ENCODE data around the gene PRKAG1. TPM values are rescaled to one million over a fixed set of nuclear protein-coding genes. Genes with fewer than 3 reads are reported as not detected.

The PRKAG1 gene
- total and polyA plus RNA-seq, 7 experiments from 2014 or later = 34.0 to 74.4 (median 49.6) TPM

DNA sequence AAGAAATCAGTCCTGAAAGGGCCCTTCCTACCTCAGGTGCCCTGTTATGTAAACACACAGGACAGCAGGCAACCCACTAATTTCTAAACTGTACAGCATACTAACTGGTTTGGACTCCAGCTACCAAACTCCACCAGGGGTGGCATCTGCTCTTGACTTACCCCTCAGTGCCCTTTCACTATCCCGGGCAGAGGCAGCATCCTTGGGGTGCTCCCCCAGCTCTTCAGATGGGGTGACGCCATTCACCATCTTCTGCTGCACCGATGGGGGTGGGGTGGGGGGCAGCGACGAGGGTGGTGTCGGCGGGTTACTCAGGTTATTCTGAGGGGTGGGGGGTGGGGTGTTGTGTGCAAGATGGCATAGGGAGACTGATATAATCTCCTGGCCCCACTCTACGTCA, 11.5 kb upstream of the PRKAG1 start:
- Mint-ChIP-seq H3K4me3 (no peak overlapping the region), H3K27ac (peak overlapping the region in 2 of 9 donors; percentile 71 to 84), H3K36me3 (peaks cover under 1 to 28% (median 11%) of the 10 kb centered on the region in 5 donors), H3K9me3 (no peaks in the 10 kb centered on the region), H3K4me1 (peaks cover 0 to 10% (median 0%) of the 10 kb centered on the region in 7 donors), H3K27me3 (no peaks in the 10 kb centered on the region)
- DNase-seq (no peak), ATAC-seq (no peak)
- no peaks in the 10 kb centered on the region for H3K27me3 ChIP-seq (ENCODE audit: control insufficient read depth in 2 of 2, insufficient read depth in 2 of 2, low read length in 2 of 2)
- no peaks in the 10 kb centered on the region for H3K9me3 ChIP-seq (ENCODE audit: control insufficient read depth in 2 of 3, low read length in 3 of 3)
- peaks cover 16 to 84% (median 19%) of the 10 kb centered on the region in 3 experiments for H3K36me3 ChIP-seq (ENCODE audit: control insufficient read depth in 2 of 3, insufficient read depth in 3 of 3, low read length in 3 of 3)
- no peak overlapping the region for H3K27ac ChIP-seq (ENCODE audit: low read depth, low read length)
- no peaks in the 10 kb centered on the region for H3K4me1 ChIP-seq (ENCODE audit: control insufficient read depth in 2 of 2, insufficient read depth in 2 of 2, low read length in 2 of 2)
- ChIA-PET CTCF (interaction anchor here (0.6 kb wide), 1 partner anchor 17 kb away, joined by 3 read pairs; no protein-coding TSS in a partner anchor), POLR2A (no interaction called here)
- intact Hi-C loops (cut with micrococcal nuclease) = no loop called here
- no peak overlapping the region for H3K4me3 ChIP-seq (ENCODE audit: low read length)

DNA sequence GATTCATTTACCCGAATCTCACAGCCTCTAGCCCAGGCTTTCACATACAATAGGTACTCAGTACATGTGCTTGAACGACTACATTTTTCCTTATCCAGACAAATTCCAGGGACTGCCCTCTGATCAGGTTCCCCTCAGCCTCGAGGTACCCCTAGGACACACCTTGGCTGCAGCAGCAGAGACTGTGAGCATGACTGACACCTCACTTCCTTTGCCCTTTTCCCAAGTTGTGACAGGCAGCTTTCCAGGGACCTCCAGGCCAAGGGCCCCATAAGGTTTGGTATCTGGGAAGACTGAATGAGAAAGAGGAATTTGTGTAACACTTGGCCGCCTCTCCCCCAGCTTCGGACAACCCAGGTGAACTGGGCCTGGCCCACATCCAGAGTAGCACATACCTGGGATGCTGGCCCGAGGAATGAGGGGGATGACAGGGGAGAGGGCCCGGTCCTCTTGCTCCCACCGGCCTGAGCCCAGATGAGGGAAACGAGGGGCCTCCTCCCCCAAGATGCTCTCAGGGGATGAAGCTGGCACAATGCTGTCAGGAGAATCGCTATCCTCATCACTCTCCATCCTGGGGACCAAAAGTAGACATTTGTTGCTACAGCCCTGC, 10.2 kb upstream of the PRKAG1 start:
- H3K27me3 ChIP-seq (ENCODE audit: control insufficient read depth in 2 of 2, insufficient read depth in 2 of 2, low read length in 2 of 2) = no peaks in the 10 kb centered on the region
- no peak overlapping the region for H3K27ac ChIP-seq (ENCODE audit: low read depth, low read length)
- CTCF ChIA-PET = interaction anchor here (0.6 to 1.0 kb wide), 2 partner anchors 9 to 37 kb away, joined by 3 read pairs; no protein-coding TSS in a partner anchor
- no peaks in the 10 kb centered on the region for H3K9me3 ChIP-seq (ENCODE audit: control insufficient read depth in 2 of 3, low read length in 3 of 3)
- no peak for DNase-seq
- Mint-ChIP-seq H3K36me3 (peaks cover 3 to 31% (median 11%) of the 10 kb centered on the region in 5 donors), H3K4me1 (peaks cover 0 to 8% (median 0%) of the 10 kb centered on the region in 7 donors), H3K4me3 (no peak overlapping the region), H3K27me3 (no peaks in the 10 kb centered on the region), H3K27ac (no peak overlapping the region), H3K9me3 (no peaks in the 10 kb centered on the region)
- H3K36me3 ChIP-seq (ENCODE audit: control insufficient read depth in 2 of 3, insufficient read depth in 3 of 3, low read length in 3 of 3) = peaks cover 16 to 83% (median 20%) of the 10 kb centered on the region in 3 experiments
- H3K4me1 ChIP-seq (ENCODE audit: control insufficient read depth in 2 of 2, insufficient read depth in 2 of 2, low read length in 2 of 2) = no peaks in the 10 kb centered on the region
- no peak overlapping the region for H3K4me3 ChIP-seq (ENCODE audit: low read length)
- POLR2A ChIA-PET = interaction anchor here (0.8 to 0.9 kb wide), 2 partner anchors 8 to 80 kb away, joined by 3 to 4 read pairs; no protein-coding TSS in a partner anchor
- no peak for ATAC-seq
- intact Hi-C loops (cut with micrococcal nuclease) = no loop called here

DNA sequence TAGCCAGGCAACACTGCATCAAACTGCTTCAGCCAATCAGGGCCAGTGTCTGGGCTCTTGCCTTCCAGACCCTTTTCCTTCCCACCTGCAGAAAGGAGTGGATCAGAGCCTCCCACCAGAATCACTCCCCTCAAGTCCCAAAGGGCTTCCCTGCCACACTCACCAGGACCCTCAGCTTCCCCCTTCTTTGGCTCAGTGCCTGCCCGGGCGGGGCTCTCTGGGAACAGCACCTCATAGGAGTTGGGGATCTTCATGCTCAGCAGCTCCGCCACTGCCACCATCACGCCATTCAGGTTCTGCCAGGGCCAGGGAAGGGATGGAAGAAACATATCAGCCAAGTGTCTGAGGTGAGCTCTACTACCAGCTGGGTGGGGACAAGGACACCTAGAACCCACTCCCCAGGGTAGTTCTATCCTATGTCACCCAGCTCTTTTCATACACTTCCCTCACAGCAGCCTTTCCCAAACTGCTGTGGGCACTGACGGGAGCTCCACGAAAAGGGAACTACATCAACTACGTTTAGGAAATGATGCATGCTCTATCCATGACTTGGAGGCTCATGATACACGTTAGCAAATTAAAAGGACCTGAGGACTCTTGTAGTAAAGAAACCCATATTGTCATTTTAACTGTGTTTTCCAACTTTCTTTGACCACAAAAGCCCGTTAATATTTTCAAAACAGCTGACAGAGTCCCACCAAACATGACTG, 9.4 kb upstream of the PRKAG1 start:
- no peak for DNase-seq
- H3K27ac Mint-ChIP-seq = peak overlapping the region in 3 of 9 donors; percentile 14 to 46 (median 43)
- H3K36me3 Mint-ChIP-seq = peaks cover 6 to 36% (median 11%) of the 10 kb centered on the region in 5 donors
- CTCF ChIA-PET = interaction anchor here (1.0 kb wide), 2 partner anchors 9 to 16 kb away, joined by 3 read pairs; no protein-coding TSS in a partner anchor
- intact Hi-C loops (cut with micrococcal nuclease) = no loop called here
- POLR2A ChIA-PET = interaction anchor here (0.6 to 0.8 kb wide), 2 partner anchors 9 to 213 kb away, joined by 3 to 4 read pairs; no protein-coding TSS in a partner anchor
- no peaks in the 10 kb centered on the region for H3K4me1 ChIP-seq (ENCODE audit: control insufficient read depth in 2 of 2, insufficient read depth in 2 of 2, low read length in 2 of 2)
- H3K27me3 Mint-ChIP-seq = no peaks in the 10 kb centered on the region
- H3K4me3 Mint-ChIP-seq = no peak overlapping the region
- H3K27me3 ChIP-seq (ENCODE audit: control insufficient read depth in 2 of 2, insufficient read depth in 2 of 2, low read length in 2 of 2) = no peaks in the 10 kb centered on the region
- no peaks in the 10 kb centered on the region for H3K9me3 ChIP-seq (ENCODE audit: control insufficient read depth in 2 of 3, low read length in 3 of 3)
- no peaks in the 10 kb centered on the region for H3K9me3 Mint-ChIP-seq
- ATAC-seq = peak; percentile 37
- H3K4me3 ChIP-seq (ENCODE audit: low read length) = no peak overlapping the region
- H3K4me1 Mint-ChIP-seq = peaks cover 0 to 7% (median 0%) of the 10 kb centered on the region in 7 donors
- peaks cover 16 to 82% (median 20%) of the 10 kb centered on the region in 3 experiments for H3K36me3 ChIP-seq (ENCODE audit: control insufficient read depth in 2 of 3, insufficient read depth in 3 of 3, low read length in 3 of 3)
- no peak overlapping the region for H3K27ac ChIP-seq (ENCODE audit: low read depth, low read length)

DNA sequence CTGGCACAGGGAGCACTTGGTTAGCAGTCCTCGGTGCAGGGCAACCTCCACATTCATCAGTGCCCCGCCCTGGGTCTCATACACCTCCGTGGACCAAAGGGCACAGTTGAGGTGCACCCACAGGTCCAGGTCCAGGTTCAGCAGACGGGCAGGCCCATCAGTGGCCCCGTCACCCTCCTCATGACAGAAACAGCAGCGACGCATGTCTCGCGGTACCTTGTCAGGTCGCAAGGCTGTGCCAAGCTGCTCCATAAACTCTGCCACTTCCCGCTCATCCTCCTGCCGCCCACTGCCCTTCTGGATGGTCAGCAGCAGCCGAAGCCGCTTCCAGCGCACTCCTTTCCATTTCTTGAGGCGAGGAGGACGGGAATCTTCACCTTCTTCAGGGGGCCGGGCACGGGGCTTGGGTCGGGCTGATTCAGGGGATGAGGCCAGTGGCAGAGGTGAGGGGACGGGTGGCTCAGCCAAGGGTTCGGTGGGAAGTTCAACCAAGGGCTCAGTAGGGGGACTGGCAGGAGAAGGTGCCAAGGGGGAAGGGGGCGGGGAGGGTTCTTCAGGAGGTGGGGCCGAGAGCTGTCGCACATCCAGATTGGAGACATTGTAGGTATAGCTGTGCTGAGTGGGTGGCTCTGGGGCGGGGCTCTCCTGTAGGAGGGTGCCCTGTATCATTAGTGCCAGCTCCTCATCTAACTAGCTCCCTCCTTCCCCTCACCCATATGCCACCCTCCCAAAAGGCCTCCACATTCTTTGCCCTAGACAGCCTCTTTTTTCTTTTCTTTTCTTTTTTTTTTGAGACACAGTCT, 8.3 kb upstream of the PRKAG1 start:
- no peaks in the 10 kb centered on the region for H3K27me3 Mint-ChIP-seq
- ATAC-seq = no peak
- CTCF ChIA-PET = interaction anchor here (1.0 kb wide), 1 partner anchor 18 kb away, joined by 3 read pairs; no protein-coding TSS in a partner anchor
- Histone ChIP-seq H3K27ac (ENCODE audit: low read depth, low read length) (no peak overlapping the region), H3K36me3 (ENCODE audit: control insufficient read depth in 2 of 3, insufficient read depth in 3 of 3, low read length in 3 of 3) (peaks cover 8 to 82% (median 20%) of the 10 kb centered on the region in 3 experiments), H3K27me3 (ENCODE audit: control insufficient read depth in 2 of 2, insufficient read depth in 2 of 2, low read length in 2 of 2) (no peaks in the 10 kb centered on the region), H3K9me3 (ENCODE audit: control insufficient read depth in 2 of 3, low read length in 3 of 3) (no peaks in the 10 kb centered on the region), H3K4me1 (ENCODE audit: control insufficient read depth in 2 of 2, insufficient read depth in 2 of 2, low read length in 2 of 2) (no peaks in the 10 kb centered on the region), H3K4me3 (ENCODE audit: low read length) (no peak overlapping the region)
- no peak overlapping the region for H3K4me3 Mint-ChIP-seq
- intact Hi-C loops (cut with micrococcal nuclease) = no loop called here
- H3K27ac Mint-ChIP-seq = no peak overlapping the region
- H3K4me1 Mint-ChIP-seq = peaks cover 0 to 12% (median 0%) of the 10 kb centered on the region in 7 donors
- DNase-seq = no peak
- H3K36me3 Mint-ChIP-seq = peaks cover 6 to 40% (median 14%) of the 10 kb centered on the region in 5 donors
- POLR2A ChIA-PET = no interaction called here
- no peaks in the 10 kb centered on the region for H3K9me3 Mint-ChIP-seq

DNA sequence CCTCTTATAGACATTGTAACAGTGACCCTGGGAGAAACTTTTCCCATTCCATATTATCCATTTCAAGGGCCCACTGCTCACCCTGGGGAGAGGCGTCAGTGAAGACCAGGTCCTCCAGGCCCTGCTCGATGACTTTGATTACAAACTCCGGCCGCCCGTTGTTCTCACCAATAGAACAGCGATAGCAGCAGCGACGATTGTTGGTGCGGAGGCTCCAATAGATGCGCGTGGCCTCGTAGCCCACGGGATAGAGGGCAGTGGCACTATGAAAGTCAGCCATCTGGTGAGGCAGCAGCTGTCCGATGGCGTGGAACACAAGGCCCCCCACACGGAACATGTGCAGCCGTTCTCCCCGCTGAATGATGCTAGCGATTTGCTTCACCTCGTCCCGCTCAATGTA, 7.5 kb upstream of the PRKAG1 start:
- intact Hi-C loops (cut with micrococcal nuclease) = no loop called here
- Histone ChIP-seq H3K4me1 (ENCODE audit: control insufficient read depth in 2 of 2, insufficient read depth in 2 of 2, low read length in 2 of 2) (no peaks in the 10 kb centered on the region), H3K27ac (ENCODE audit: low read depth, low read length) (no peak overlapping the region), H3K36me3 (ENCODE audit: control insufficient read depth in 2 of 3, insufficient read depth in 3 of 3, low read length in 3 of 3) (peaks cover 8 to 82% (median 20%) of the 10 kb centered on the region in 3 experiments), H3K4me3 (ENCODE audit: low read length) (no peak overlapping the region), H3K27me3 (ENCODE audit: control insufficient read depth in 2 of 2, insufficient read depth in 2 of 2, low read length in 2 of 2) (no peaks in the 10 kb centered on the region), H3K9me3 (ENCODE audit: control insufficient read depth in 2 of 3, low read length in 3 of 3) (no peaks in the 10 kb centered on the region)
- ChIA-PET CTCF (interaction anchor here (0.5 kb wide), 1 partner anchor 72 kb away, joined by 4 read pairs; no protein-coding TSS in a partner anchor), POLR2A (no interaction called here)
- DNase-seq = no peak
- H3K27ac Mint-ChIP-seq = peak overlapping the region in 2 of 9 donors; percentile 8 to 17
- no peaks in the 10 kb centered on the region for H3K9me3 Mint-ChIP-seq
- H3K36me3 Mint-ChIP-seq = peaks cover 6 to 43% (median 17%) of the 10 kb centered on the region in 5 donors
- no peak overlapping the region for H3K4me3 Mint-ChIP-seq
- H3K4me1 Mint-ChIP-seq = peaks cover 0 to 12% (median 1%) of the 10 kb centered on the region in 7 donors
- ATAC-seq = no peak
- no peaks in the 10 kb centered on the region for H3K27me3 Mint-ChIP-seq

DNA sequence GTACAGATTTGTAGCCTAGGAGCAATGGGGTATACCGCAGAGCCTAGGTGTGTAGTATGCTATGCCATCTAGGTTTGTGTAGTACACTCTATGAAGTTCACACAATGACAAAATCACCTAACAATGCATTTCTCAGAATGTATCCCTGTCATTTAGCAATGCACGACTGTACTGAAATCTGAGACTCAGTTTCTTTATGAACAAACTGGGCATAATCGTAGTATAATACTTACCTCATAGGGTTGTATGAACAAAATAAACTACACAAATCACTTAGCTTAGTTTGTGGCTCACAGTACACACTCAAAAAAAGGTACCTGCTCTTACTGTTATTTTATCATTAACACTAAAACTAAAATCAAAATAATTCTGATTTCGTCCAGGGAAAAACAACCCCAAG, 6.9 kb upstream of the PRKAG1 start:
- ATAC-seq = no peak
- H3K36me3 ChIP-seq (ENCODE audit: control insufficient read depth in 2 of 3, insufficient read depth in 3 of 3, low read length in 3 of 3) = peaks cover 8 to 85% (median 20%) of the 10 kb centered on the region in 3 experiments
- no peak overlapping the region for H3K27ac ChIP-seq (ENCODE audit: low read depth, low read length)
- no peaks in the 10 kb centered on the region for H3K27me3 ChIP-seq (ENCODE audit: control insufficient read depth in 2 of 2, insufficient read depth in 2 of 2, low read length in 2 of 2)
- no peak for DNase-seq
- Mint-ChIP-seq H3K4me3 (no peak overlapping the region), H3K9me3 (no peaks in the 10 kb centered on the region), H3K27me3 (no peaks in the 10 kb centered on the region), H3K4me1 (peaks cover 0 to 12% (median 1%) of the 10 kb centered on the region in 7 donors), H3K36me3 (peaks cover 6 to 43% (median 17%) of the 10 kb centered on the region in 5 donors), H3K27ac (peak overlapping the region in 2 of 9 donors; percentile 27 to 36)
- intact Hi-C loops (cut with micrococcal nuclease) = no loop called here
- CTCF ChIA-PET = interaction anchor here (1.6 kb wide), 1 partner anchor 31 kb away, joined by 6 read pairs; no protein-coding TSS in a partner anchor
- no peak overlapping the region for H3K4me3 ChIP-seq (ENCODE audit: low read length)
- H3K4me1 ChIP-seq (ENCODE audit: control insufficient read depth in 2 of 2, insufficient read depth in 2 of 2, low read length in 2 of 2) = no peaks in the 10 kb centered on the region
- no peaks in the 10 kb centered on the region for H3K9me3 ChIP-seq (ENCODE audit: control insufficient read depth in 2 of 3, low read length in 3 of 3)
- POLR2A ChIA-PET = no interaction called here
